DMS 273 (cell line): ENCODE measurements around the gene PLCZ1.

Experiments
- DNase-seq: peaks from one replicate; lab custom pipeline; 2025; ENCODE audit not compliant: unreplicated experiment; lab: John Stamatoyannopoulos, UW

PLCZ1 gene

DNA sequence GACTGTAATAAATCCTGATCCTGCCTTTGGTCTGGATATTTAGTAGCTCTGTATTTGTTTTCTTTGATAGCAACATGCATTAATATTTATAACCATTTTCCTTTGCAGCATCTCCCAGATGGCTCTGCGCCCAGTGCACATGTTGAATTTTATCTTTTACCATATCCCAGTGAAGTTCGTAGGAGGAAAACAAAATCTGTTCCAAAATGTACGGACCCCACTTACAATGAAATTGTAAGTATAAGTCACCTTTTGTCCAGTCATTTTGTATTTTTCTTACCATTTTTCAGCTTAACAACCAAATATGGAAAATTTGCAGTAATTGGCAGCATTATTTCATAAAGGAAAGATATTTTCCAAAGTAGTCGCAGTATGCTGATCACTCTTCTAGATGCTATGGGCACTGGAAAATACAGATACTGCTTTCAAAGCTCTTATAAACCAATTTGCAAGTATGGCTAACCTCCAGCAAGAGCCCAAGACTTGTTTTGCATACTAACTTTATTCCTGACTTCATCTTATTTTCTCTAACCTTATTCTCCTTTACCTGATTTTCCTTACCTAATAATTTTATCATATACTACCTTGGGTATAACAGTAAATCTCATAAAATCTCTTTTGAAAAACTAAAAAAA, 97.4 kb downstream of the PLCZ1 start:
- DNase-seq: peak; percentile 32

DNA sequence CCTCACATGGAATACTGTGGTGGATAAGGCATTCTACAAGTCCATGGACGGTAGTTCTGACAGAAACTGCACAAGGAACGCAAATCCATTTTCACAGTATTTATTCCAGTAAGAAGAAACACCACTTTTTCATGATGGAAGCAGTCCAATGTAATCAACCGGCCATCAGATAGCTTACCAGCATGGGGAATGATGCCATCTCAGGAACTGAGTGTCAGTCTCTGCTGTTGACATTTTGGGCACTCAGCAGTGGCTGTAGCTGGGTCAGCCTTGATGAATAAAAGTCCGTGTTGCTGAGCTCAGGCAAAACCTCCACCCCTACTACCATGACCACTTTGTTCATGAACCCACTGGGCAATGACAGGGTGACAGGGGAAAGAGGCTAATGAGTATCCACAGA, 103.4 kb downstream of the PLCZ1 start:
- DNase-seq: no peak
